ENCODE results near the gene ZNF688. TPM values are rescaled to one million over a fixed set of nuclear protein-coding genes. Genes with fewer than 3 reads are reported as not detected.

ZNF688 gene
- total and polyA plus RNA-seq, 2 of the 13 experiments (the other 11 are each of a cell fraction or from before 2014, with no cell fraction given) = 2.4 to 5.4 TPM

DNA sequence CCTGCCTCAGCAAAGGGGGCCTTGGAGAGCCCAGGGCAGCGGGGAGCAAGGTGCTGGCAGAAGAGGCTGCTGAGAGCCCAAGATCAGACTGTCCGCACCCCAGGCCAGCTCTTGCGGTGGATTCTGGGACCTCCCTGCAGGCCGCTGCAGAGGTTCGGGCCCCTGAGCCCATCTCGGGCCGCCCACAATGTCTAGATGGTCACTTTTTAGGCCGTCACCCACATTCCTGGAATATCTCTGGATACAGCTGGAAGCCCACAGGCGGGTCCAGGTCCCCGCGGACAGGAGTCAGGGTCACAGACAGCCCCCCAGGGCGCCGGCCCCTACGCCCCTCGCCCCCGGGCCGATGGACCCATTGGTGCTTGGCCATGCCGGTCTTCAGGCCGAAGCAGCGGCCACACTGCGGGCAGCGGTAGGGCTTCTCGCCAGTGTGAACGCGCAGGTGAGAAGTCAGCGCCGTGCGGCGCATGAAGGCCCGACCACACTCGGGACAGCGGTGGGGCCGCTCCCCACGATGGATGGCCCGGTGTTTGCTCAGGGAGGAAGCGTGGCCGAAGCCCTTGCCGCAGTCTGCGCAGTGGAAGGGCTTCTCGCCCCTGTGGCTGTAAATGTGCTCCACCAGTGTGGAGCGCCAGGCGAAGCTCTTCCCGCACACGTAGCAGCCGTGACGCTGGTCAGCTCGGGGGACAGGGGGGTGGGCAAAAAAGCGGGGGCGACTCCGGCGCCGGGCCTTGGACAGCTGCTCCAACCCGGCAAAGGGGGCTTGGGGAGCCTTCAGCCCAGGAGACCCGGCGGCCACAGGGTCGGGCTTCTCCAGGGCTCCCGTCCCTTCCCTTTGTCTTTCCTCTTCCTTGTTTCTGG is 39.0 kb downstream of the ZNF688 start (continued):
- TF ChIP-seq IRF9 (CRISPR knock-in tag; IDR thresholded peaks at IDR 0.05; ENCODE audit: borderline replicate concordance) = no peak
- TF ChIP-seq, protein P1, sequence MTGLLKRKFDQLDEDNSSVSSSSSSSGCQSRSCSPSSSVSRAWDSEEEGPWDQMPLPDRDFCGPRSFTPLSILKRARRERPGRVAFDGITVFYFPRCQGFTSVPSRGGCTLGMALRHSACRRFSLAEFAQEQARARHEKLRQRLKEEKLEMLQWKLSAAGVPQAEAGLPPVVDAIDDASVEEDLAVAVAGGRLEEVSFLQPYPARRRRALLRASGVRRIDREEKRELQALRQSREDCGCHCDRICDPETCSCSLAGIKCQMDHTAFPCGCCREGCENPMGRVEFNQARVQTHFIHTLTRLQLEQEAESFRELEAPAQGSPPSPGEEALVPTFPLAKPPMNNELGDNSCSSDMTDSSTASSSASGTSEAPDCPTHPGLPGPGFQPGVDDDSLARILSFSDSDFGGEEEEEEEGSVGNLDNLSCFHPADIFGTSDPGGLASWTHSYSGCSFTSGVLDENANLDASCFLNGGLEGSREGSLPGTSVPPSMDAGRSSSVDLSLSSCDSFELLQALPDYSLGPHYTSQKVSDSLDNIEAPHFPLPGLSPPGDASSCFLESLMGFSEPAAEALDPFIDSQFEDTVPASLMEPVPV (CRISPR knock-in tag; IDR thresholded peaks at IDR 0.05) = no peak
- TF ChIP-seq RBFOX2 (IDR thresholded peaks at IDR 0.05; ENCODE audit: low read depth, low read length) = peak; percentile 78
- no peak for TF ChIP-seq PAWR (CRISPR knock-in tag; IDR thresholded peaks at IDR 0.05; ENCODE audit: borderline replicate concordance)
- TF ChIP-seq ZNF704 (CRISPR knock-in tag; IDR thresholded peaks at IDR 0.05; ENCODE audit: borderline replicate concordance) = no peak
- TF ChIP-seq TBP (CRISPR knock-in tag; IDR thresholded peaks at IDR 0.05) = no peak
- TF ChIP-seq ZFP82 (CRISPR knock-in tag; IDR thresholded peaks at IDR 0.05; ENCODE audit: borderline replicate concordance) = no peak
- no peak for TF ChIP-seq ZNF275 (CRISPR knock-in tag; IDR thresholded peaks at IDR 0.05; ENCODE audit: borderline replicate concordance)
- TF ChIP-seq, protein P2, sequence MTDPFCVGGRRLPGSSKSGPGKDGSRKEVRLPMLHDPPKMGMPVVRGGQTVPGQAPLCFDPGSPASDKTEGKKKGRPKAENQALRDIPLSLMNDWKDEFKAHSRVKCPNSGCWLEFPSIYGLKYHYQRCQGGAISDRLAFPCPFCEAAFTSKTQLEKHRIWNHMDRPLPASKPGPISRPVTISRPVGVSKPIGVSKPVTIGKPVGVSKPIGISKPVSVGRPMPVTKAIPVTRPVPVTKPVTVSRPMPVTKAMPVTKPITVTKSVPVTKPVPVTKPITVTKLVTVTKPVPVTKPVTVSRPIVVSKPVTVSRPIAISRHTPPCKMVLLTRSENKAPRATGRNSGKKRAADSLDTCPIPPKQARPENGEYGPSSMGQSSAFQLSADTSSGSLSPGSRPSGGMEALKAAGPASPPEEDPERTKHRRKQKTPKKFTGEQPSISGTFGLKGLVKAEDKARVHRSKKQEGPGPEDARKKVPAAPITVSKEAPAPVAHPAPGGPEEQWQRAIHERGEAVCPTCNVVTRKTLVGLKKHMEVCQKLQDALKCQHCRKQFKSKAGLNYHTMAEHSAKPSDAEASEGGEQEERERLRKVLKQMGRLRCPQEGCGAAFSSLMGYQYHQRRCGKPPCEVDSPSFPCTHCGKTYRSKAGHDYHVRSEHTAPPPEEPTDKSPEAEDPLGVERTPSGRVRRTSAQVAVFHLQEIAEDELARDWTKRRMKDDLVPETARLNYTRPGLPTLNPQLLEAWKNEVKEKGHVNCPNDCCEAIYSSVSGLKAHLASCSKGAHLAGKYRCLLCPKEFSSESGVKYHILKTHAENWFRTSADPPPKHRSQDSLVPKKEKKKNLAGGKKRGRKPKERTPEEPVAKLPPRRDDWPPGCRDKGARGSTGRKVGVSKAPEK (CRISPR knock-in tag; IDR thresholded peaks at IDR 0.05; ENCODE audit: borderline replicate concordance) = no peak
- TF ChIP-seq ZNF331 (CRISPR knock-in tag; IDR thresholded peaks at IDR 0.05) = no peak
- no peak for TF ChIP-seq PAX8 (CRISPR knock-in tag; IDR thresholded peaks at IDR 0.05; ENCODE audit: borderline replicate concordance)
- no peak for TF ChIP-seq SYNCRIP (IDR thresholded peaks at IDR 0.05; ENCODE audit: insufficient read depth, low read depth, low read length)
- TF ChIP-seq ZSCAN22 (CRISPR knock-in tag; IDR thresholded peaks at IDR 0.05) = no peak
- no peak for TF ChIP-seq ATRX (CRISPR knock-in tag; IDR thresholded peaks at IDR 0.05; ENCODE audit: borderline replicate concordance)
- no peak for TF ChIP-seq U2AF1 (optimal IDR thresholded peaks at IDR 0.05; ENCODE audit: low read depth, low read length)
- TF ChIP-seq MAFK (conservative IDR thresholded peaks at IDR 0.05 in 1 of 2, IDR thresholded peaks at IDR 0.05 in 1 of 2; ENCODE audit: low read length in 2 of 2) = no peak
- TF ChIP-seq NFE2L1 (CRISPR knock-in tag; IDR thresholded peaks at IDR 0.05; ENCODE audit: borderline replicate concordance) = no peak
- TF ChIP-seq FOXP1 (IDR thresholded peaks at IDR 0.05) = no peak
- TF ChIP-seq FOXP1 (CRISPR knock-in tag; IDR thresholded peaks at IDR 0.05) = no peak
- TF ChIP-seq AGO2 (optimal IDR thresholded peaks at IDR 0.05; ENCODE audit: low read depth, low read length) = peak; percentile 87
- 0 out of 2 replicates have a peak, but pooled peaks have one; percentile 26 for TF ChIP-seq MYC (CRISPR knock-in tag; IDR thresholded peaks at IDR 0.05; ENCODE audit: borderline replicate concordance)

Measured in HepG2 (cell line).